Liver (tissue), 3 donors: ENCODE measurements around the gene AFF2.

Experiments used
- EGR1 ChIP-seq, 2 donors: IDR thresholded peaks; 2 replicates each; pipeline ENCODE4 v1.6.1; 2016 to 2018; ENCODE audit warnings: antibody characterized with exemption in 2 of 2, low read depth in 2 of 2
- FOXA1 ChIP-seq: IDR thresholded peaks from 2 replicates; pipeline ENCODE4 v1.6.1; 2016; ENCODE audit warnings: antibody characterized with exemption
- HNF4A ChIP-seq, 2 donors: conservative IDR thresholded peaks; 2 replicates each; pipeline ENCODE4 v1.6.1; 2016; ENCODE audit warnings: antibody characterized with exemption in 2 of 2, mild to moderate bottlenecking in 2 of 2
- TF ChIP-seq, protein P1 (sequence below): fragments of 150-350 bp; IDR thresholded peaks from 2 replicates; pipeline ENCODE4 v1.5.1; 2017; ENCODE audit warnings: improper control_type of control experiment, low read depth, low read length; ENCODE audit not compliant: missing input control
- TF ChIP-seq, protein P2 (sequence below): IDR thresholded peaks from 2 replicates; pipeline ENCODE4 v1.6.1; 2016; ENCODE audit warnings: antibody characterized with exemption
- TF ChIP-seq, protein P3 (sequence below): IDR thresholded peaks from 2 replicates; pipeline ENCODE4 v1.6.1; 2016; ENCODE audit warnings: antibody characterized with exemption, mild to moderate bottlenecking
- donor health status: healthy.
- donor health status: healthy.

DNA sequence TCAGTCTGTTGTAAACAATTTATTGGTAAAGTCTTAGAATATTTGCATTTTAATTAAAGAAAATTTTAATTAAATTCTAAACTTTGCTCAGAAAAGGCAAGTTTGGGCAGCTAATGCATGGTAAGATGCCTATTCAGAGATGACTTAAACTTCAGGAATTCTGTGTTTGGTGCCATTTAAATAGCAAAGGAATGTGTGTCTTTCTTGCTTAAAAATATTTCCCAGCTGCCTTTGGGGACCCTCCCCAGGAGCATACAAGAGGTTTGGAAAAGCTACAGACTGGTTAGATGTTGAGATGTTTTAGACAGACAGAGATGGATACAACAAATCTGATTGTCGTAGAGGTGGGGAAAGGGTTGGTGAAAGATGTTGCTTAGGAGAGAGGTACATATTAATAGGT lies 36.5 kb downstream of the AFF2 start:
- TF ChIP-seq, protein P1, sequence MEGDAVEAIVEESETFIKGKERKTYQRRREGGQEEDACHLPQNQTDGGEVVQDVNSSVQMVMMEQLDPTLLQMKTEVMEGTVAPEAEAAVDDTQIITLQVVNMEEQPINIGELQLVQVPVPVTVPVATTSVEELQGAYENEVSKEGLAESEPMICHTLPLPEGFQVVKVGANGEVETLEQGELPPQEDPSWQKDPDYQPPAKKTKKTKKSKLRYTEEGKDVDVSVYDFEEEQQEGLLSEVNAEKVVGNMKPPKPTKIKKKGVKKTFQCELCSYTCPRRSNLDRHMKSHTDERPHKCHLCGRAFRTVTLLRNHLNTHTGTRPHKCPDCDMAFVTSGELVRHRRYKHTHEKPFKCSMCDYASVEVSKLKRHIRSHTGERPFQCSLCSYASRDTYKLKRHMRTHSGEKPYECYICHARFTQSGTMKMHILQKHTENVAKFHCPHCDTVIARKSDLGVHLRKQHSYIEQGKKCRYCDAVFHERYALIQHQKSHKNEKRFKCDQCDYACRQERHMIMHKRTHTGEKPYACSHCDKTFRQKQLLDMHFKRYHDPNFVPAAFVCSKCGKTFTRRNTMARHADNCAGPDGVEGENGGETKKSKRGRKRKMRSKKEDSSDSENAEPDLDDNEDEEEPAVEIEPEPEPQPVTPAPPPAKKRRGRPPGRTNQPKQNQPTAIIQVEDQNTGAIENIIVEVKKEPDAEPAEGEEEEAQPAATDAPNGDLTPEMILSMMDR = no peak
- TF ChIP-seq, protein P2, sequence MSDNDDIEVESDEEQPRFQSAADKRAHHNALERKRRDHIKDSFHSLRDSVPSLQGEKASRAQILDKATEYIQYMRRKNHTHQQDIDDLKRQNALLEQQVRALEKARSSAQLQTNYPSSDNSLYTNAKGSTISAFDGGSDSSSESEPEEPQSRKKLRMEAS = no peak
- TF ChIP-seq, protein P3, sequence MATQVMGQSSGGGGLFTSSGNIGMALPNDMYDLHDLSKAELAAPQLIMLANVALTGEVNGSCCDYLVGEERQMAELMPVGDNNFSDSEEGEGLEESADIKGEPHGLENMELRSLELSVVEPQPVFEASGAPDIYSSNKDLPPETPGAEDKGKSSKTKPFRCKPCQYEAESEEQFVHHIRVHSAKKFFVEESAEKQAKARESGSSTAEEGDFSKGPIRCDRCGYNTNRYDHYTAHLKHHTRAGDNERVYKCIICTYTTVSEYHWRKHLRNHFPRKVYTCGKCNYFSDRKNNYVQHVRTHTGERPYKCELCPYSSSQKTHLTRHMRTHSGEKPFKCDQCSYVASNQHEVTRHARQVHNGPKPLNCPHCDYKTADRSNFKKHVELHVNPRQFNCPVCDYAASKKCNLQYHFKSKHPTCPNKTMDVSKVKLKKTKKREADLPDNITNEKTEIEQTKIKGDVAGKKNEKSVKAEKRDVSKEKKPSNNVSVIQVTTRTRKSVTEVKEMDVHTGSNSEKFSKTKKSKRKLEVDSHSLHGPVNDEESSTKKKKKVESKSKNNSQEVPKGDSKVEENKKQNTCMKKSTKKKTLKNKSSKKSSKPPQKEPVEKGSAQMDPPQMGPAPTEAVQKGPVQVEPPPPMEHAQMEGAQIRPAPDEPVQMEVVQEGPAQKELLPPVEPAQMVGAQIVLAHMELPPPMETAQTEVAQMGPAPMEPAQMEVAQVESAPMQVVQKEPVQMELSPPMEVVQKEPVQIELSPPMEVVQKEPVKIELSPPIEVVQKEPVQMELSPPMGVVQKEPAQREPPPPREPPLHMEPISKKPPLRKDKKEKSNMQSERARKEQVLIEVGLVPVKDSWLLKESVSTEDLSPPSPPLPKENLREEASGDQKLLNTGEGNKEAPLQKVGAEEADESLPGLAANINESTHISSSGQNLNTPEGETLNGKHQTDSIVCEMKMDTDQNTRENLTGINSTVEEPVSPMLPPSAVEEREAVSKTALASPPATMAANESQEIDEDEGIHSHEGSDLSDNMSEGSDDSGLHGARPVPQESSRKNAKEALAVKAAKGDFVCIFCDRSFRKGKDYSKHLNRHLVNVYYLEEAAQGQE = no peak
- TF ChIP-seq HNF4A (conservative IDR thresholded peaks at IDR 0.05) = no peak
- TF ChIP-seq FOXA1 = no peak
- TF ChIP-seq EGR1 (IDR thresholded peaks at IDR 0.05; ENCODE audit: low read depth in 2 of 2) = no peak
